ENCODE measurements around the gene PSTPIP1.

DNA sequence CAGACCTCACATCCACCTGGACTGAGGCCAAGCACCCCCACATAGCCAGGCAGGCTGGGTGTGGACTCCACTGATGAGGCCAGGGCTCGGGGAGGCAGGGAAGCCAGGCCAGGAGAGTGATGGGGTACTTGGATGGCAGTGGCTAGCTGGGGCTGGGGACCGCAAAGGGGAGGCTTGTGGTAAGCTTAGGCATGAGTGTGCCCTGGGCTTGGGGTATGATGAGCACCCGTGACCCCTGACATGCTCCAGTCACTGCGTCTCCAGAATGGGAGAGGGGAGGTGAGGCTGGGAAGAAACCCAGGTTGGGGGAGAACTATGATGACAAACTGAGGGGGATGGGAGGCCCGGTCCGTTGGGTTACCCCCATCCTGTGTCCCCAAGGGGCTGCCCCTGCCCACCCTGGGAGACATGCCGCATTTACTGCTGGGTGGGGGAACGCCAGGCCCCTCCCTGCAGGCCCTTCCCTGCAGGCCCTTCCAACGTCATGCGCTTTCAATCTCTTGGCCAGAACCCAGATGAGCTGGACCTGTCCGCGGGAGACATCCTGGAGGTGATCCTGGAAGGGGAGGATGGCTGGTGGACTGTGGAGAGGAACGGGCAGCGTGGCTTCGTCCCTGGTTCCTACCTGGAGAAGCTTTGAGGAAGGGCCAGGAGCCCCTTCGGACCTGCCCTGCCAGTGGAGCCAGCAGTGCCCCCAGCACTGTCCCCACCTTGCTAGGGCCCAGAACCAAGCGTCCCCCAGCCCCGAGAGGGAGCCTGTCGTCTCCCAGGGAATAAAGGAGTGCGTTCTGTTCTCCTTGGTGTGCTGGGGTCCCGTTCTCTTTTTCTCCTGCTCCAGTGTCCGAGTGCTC is 41.8 kb downstream of the PSTPIP1 start:
- TF ChIP-seq TAF1 (IDR thresholded peaks at IDR 0.05; ENCODE audit: low read depth) = no peak
- TF ChIP-seq, protein P1, sequence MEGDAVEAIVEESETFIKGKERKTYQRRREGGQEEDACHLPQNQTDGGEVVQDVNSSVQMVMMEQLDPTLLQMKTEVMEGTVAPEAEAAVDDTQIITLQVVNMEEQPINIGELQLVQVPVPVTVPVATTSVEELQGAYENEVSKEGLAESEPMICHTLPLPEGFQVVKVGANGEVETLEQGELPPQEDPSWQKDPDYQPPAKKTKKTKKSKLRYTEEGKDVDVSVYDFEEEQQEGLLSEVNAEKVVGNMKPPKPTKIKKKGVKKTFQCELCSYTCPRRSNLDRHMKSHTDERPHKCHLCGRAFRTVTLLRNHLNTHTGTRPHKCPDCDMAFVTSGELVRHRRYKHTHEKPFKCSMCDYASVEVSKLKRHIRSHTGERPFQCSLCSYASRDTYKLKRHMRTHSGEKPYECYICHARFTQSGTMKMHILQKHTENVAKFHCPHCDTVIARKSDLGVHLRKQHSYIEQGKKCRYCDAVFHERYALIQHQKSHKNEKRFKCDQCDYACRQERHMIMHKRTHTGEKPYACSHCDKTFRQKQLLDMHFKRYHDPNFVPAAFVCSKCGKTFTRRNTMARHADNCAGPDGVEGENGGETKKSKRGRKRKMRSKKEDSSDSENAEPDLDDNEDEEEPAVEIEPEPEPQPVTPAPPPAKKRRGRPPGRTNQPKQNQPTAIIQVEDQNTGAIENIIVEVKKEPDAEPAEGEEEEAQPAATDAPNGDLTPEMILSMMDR (IDR thresholded peaks at IDR 0.05; ENCODE audit: poor library complexity, severe bottlenecking) = no peak
- TF ChIP-seq POLR2AphosphoS5 (IDR thresholded peaks at IDR 0.05) = no peak
- no peak for TF ChIP-seq EZH2 (IDR thresholded peaks at IDR 0.05; ENCODE audit: borderline replicate concordance, insufficient read depth, low read length, poor library complexity, severe bottlenecking)
- TF ChIP-seq, protein P2, sequence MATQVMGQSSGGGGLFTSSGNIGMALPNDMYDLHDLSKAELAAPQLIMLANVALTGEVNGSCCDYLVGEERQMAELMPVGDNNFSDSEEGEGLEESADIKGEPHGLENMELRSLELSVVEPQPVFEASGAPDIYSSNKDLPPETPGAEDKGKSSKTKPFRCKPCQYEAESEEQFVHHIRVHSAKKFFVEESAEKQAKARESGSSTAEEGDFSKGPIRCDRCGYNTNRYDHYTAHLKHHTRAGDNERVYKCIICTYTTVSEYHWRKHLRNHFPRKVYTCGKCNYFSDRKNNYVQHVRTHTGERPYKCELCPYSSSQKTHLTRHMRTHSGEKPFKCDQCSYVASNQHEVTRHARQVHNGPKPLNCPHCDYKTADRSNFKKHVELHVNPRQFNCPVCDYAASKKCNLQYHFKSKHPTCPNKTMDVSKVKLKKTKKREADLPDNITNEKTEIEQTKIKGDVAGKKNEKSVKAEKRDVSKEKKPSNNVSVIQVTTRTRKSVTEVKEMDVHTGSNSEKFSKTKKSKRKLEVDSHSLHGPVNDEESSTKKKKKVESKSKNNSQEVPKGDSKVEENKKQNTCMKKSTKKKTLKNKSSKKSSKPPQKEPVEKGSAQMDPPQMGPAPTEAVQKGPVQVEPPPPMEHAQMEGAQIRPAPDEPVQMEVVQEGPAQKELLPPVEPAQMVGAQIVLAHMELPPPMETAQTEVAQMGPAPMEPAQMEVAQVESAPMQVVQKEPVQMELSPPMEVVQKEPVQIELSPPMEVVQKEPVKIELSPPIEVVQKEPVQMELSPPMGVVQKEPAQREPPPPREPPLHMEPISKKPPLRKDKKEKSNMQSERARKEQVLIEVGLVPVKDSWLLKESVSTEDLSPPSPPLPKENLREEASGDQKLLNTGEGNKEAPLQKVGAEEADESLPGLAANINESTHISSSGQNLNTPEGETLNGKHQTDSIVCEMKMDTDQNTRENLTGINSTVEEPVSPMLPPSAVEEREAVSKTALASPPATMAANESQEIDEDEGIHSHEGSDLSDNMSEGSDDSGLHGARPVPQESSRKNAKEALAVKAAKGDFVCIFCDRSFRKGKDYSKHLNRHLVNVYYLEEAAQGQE (IDR thresholded peaks at IDR 0.05; ENCODE audit: borderline replicate concordance) = no peak

Data from neural cell (in vitro differentiated cells).